ENCODE measurements around the gene BANK1.
A peak's percentile ranks its signal among the peaks of the same experiment; 100 is the strongest.

Gene BANK1

DNA sequence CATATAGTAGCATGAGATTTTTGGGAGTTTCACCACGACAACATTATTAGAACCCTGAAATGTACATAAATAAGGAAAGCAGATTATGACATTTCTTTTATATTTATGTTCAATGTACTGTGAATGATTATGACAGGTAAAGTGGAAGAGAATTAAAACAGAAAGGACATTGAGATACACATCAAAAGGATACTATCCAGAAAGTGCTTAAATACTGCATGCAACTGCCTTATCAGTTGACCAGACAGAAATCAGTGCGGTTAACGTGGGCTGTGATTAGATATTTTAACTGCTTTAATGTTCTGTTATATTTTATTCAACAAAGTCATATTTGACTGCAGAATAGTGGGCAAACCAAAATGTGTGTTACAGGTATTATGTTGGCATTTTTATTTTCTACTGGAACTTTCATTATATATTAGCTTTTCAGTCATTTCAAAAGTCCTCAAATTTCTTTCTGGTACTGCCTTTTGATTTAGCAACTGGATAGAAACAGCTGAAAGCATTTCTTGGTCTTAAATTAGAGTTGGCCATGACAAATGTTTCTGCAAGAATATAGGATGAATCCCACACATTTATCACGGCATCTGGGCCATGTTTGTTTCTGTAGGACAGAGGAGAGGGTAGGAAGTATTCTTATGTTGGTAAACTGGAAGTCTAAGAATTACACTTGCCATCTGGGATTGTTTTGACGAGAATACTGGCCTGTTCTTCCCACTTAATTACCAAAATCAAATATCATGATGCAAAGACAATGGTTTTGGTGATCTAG, 299.5 kb downstream of the BANK1 start:
- Histone ChIP-seq H3K27me3 (replicated peaks; ENCODE audit: control insufficient read depth, insufficient read depth, low read length) (no peaks in the 10 kb centered on the region), H3K36me3 (ENCODE audit: control insufficient read depth, insufficient read depth, low read length, severe bottlenecking) (no peaks in the 10 kb centered on the region), H3K9ac (ENCODE audit: low read length) (no peak overlapping the region), H3K4me3 (ENCODE audit: low read length) (no peak overlapping the region), H3K9me3 (ENCODE audit: control insufficient read depth, low read length) (no peaks in the 10 kb centered on the region), H3K4me1 (ENCODE audit: control insufficient read depth, insufficient read depth, low read length) (no peaks in the 10 kb centered on the region)
- no peak for DNase-seq (ENCODE audit: low read depth)

- Histone ChIP-seq H3K9ac (ENCODE audit: low read length) (no peak overlapping the region), H3K27me3 (replicated peaks; ENCODE audit: control insufficient read depth, insufficient read depth, low read length) (no peaks in the 10 kb centered on the region), H3K9me3 (ENCODE audit: control insufficient read depth, low read length) (no peaks in the 10 kb centered on the region), H3K4me3 (ENCODE audit: low read length) (no peak overlapping the region), H3K4me1 (ENCODE audit: control insufficient read depth, insufficient read depth, low read length) (no peaks in the 10 kb centered on the region), H3K36me3 (ENCODE audit: control insufficient read depth, insufficient read depth, low read length, severe bottlenecking) (no peaks in the 10 kb centered on the region)
- no peak for DNase-seq (ENCODE audit: low read depth)
Observed at GRCh38 chr4:102091656-102092055, 301.1 kb downstream of the BANK1 start.

- Histone ChIP-seq H3K4me1 (ENCODE audit: control insufficient read depth, insufficient read depth, low read length) (no peaks in the 10 kb centered on the region), H3K27me3 (replicated peaks; ENCODE audit: control insufficient read depth, insufficient read depth, low read length) (no peaks in the 10 kb centered on the region), H3K4me3 (ENCODE audit: low read length) (no peak overlapping the region), H3K9ac (ENCODE audit: low read length) (no peak overlapping the region), H3K36me3 (ENCODE audit: control insufficient read depth, insufficient read depth, low read length, severe bottlenecking) (no peaks in the 10 kb centered on the region), H3K9me3 (ENCODE audit: control insufficient read depth, low read length) (no peaks in the 10 kb centered on the region)
- no peak for DNase-seq (ENCODE audit: low read depth)
Observed at GRCh38 chr4:102094481-102094880, 304.0 kb downstream of the BANK1 start.

DNA sequence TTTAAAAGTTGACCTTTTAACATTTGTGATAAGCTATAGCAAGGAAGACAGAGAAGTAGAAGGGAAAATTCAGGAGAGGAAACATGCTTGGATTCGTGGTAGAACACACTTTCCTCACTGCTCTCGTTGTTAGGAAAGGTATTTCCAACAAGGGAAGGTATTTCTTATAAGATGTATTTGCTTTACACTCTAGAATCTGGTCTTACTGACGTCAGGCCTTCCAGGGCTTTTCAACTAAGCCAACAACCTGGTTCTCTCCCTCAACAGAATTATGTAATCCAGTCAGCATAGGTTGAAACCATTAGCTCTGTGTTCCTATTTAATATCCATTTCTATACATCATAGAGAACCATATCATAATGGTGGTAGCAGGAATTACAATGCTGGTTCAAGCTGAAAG, 312.8 kb downstream of the BANK1 start:
- H3K27me3 ChIP-seq (replicated peaks; ENCODE audit: control insufficient read depth, insufficient read depth, low read length), result no peaks in the 10 kb centered on the region

DNA sequence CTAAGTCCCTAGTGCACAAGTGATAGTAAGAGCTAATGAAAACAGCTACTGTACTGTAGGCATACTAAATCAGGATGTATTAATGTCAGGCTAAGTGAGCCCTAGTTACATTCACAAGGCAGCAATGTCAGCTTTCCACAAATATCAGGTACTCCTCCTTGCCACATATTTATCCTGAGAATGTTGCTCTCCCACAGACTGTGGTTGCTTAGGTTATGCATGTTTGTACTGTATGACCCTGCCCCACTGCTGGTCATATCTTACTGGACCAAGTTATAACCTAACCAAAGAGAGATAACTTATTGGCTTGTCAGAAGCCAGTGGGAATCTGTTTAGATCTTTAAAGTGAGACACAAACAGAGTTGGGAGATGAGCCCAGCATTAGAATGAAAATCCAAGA, 313.7 kb downstream of the BANK1 start:
- Histone ChIP-seq H3K4me1 (ENCODE audit: control insufficient read depth, insufficient read depth, low read length) (no peaks in the 10 kb centered on the region), H3K9ac (ENCODE audit: low read length) (no peak overlapping the region), H3K4me3 (ENCODE audit: low read length) (no peak overlapping the region), H3K9me3 (ENCODE audit: control insufficient read depth, low read length) (peaks cover 43% of the 10 kb centered on the region), H3K27me3 (replicated peaks; ENCODE audit: control insufficient read depth, insufficient read depth, low read length) (no peaks in the 10 kb centered on the region), H3K36me3 (ENCODE audit: control insufficient read depth, insufficient read depth, low read length, severe bottlenecking) (no peaks in the 10 kb centered on the region)
- no peak for DNase-seq (ENCODE audit: low read depth)

More for the DNA sequence above, 312.8 kb downstream of the BANK1 start:
- no peak overlapping the region for H3K9ac ChIP-seq (ENCODE audit: low read length)
- no peak for DNase-seq (ENCODE audit: low read depth)
- H3K9me3 ChIP-seq (ENCODE audit: control insufficient read depth, low read length), result peaks cover 43% of the 10 kb centered on the region
- no peak overlapping the region for H3K4me3 ChIP-seq (ENCODE audit: low read length)
- H3K4me1 ChIP-seq (ENCODE audit: control insufficient read depth, insufficient read depth, low read length), result no peaks in the 10 kb centered on the region
- no peaks in the 10 kb centered on the region for H3K36me3 ChIP-seq (ENCODE audit: control insufficient read depth, insufficient read depth, low read length, severe bottlenecking)

DNA sequence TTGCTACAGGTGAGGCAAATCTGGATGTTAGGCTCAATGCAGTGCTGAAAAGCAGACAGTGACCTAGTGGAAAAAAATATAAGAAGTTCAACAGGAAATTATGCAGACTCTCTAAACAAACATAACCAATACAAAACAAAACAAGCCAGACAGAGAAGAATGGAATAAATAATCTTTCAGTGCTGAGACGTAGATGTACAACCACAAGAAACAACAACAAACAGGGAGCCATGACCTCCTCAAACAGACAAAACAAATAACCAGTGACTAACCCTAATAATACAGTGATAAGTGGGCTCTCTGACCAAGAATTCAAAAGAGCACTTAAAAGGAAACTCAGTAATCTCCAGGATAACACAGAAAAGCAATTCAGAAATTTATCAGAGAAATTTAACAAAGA, 315.5 kb downstream of the BANK1 start:
- Histone ChIP-seq H3K9me3 (ENCODE audit: control insufficient read depth, low read length) (peaks cover 43% of the 10 kb centered on the region), H3K4me3 (ENCODE audit: low read length) (no peak overlapping the region), H3K36me3 (ENCODE audit: control insufficient read depth, insufficient read depth, low read length, severe bottlenecking) (no peaks in the 10 kb centered on the region), H3K4me1 (ENCODE audit: control insufficient read depth, insufficient read depth, low read length) (no peaks in the 10 kb centered on the region), H3K27me3 (replicated peaks; ENCODE audit: control insufficient read depth, insufficient read depth, low read length) (no peaks in the 10 kb centered on the region), H3K9ac (ENCODE audit: low read length) (no peak overlapping the region)
- DNase-seq (ENCODE audit: low read depth), result no peak

DNA sequence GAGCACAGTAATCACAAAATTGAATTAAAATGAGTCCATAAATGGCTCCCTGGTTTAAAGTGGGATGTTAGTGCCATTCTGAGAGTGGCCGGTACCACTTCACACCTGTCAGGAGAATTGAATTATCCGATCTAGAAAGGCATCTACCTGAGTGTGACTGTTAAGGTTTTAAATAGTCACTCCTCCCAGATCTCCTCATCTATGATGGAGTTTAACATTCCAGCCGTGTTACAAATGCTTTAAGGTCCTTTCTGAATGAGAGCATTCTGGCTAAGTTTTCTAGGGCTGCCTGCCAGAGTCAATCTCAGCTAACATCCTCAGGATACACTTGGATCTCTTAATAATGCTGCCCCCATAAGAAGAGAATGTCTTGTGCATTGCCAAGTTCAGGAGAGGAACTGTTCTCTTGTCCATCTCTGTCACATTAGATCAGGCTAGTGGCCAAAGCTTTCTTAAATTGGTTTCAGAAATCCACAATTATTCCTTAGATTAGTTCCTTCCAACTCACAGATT, 323.6 kb downstream of the BANK1 start:
- peak; percentile 20 for DNase-seq (ENCODE audit: low read depth)
- H3K27me3 ChIP-seq (replicated peaks; ENCODE audit: control insufficient read depth, insufficient read depth, low read length), result no peaks in the 10 kb centered on the region
- H3K9me3 ChIP-seq (ENCODE audit: control insufficient read depth, low read length), result peaks cover 12% of the 10 kb centered on the region

DNA sequence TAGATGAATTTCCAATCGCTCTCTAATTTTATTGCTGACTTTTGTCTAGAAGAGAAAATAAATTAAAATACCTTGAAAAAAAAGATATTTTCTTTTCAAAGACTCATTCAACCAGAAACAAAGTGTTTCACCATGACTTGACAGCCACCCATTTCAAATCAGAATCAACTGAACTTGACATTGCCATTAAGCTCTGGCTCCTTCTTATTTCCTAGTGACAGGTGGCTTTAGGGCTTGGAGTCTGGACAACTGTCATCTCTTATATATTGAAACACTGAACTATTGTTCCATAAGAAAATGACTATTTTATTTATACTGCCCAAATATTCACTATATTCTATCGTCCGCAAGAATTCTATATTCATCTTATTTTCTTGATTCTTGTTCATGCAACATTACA, 325.6 kb downstream of the BANK1 start:
- no peaks in the 10 kb centered on the region for H3K36me3 ChIP-seq (ENCODE audit: control insufficient read depth, insufficient read depth, low read length, severe bottlenecking)
- peaks cover 29% of the 10 kb centered on the region for H3K9me3 ChIP-seq (ENCODE audit: control insufficient read depth, low read length)
- no peak overlapping the region for H3K4me3 ChIP-seq (ENCODE audit: low read length)
- H3K4me1 ChIP-seq (ENCODE audit: control insufficient read depth, insufficient read depth, low read length), result no peaks in the 10 kb centered on the region
- H3K27me3 ChIP-seq (replicated peaks; ENCODE audit: control insufficient read depth, insufficient read depth, low read length), result no peaks in the 10 kb centered on the region
- no peak for DNase-seq (ENCODE audit: low read depth)
- no peak overlapping the region for H3K9ac ChIP-seq (ENCODE audit: low read length)

More for the DNA sequence above, 323.6 kb downstream of the BANK1 start:
- Histone ChIP-seq H3K4me1 (ENCODE audit: control insufficient read depth, insufficient read depth, low read length) (no peaks in the 10 kb centered on the region), H3K36me3 (ENCODE audit: control insufficient read depth, insufficient read depth, low read length, severe bottlenecking) (no peaks in the 10 kb centered on the region), H3K4me3 (ENCODE audit: low read length) (no peak overlapping the region), H3K9ac (ENCODE audit: low read length) (no peak overlapping the region)

DNA sequence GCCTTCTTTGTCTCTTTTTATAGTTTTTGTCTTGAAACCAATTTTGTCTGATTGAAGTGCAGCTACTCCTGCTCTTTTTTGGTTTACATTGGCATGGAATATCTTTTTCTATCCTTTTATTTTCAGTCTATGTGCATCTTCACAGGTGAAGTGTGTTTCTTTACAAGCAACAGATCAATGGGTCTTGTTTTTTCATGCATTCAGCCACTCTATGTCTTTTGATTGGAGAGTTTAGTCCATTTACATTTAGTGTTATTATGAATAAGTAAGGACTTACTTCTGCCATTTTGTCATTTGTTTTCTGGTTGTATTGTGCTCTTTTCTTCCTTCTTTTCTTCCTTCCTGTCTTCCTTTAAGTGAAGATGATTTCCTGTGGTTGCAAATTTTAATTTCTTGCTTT, 330.3 kb downstream of the BANK1 start:
- H3K9me3 ChIP-seq (ENCODE audit: control insufficient read depth, low read length), result peaks cover 38% of the 10 kb centered on the region
- DNase-seq (ENCODE audit: low read depth), result no peak

More for the DNA sequence above, 330.3 kb downstream of the BANK1 start:
- H3K36me3 ChIP-seq (ENCODE audit: control insufficient read depth, insufficient read depth, low read length, severe bottlenecking), result no peaks in the 10 kb centered on the region
- no peak overlapping the region for H3K9ac ChIP-seq (ENCODE audit: low read length)
- no peaks in the 10 kb centered on the region for H3K27me3 ChIP-seq (replicated peaks; ENCODE audit: control insufficient read depth, insufficient read depth, low read length)
- H3K4me3 ChIP-seq (ENCODE audit: low read length), result no peak overlapping the region
- no peaks in the 10 kb centered on the region for H3K4me1 ChIP-seq (ENCODE audit: control insufficient read depth, insufficient read depth, low read length)

Data from adipocyte (in vitro differentiated cells).